Smooth muscle cell (in vitro differentiated cells): ENCODE results near the gene EXOSC1. TPM values are rescaled to one million over a fixed set of nuclear protein-coding genes. Genes with fewer than 3 reads are reported as not detected.

Experiments used
- DNase-seq: peaks from one replicate; lab custom pipeline; 2025; ENCODE audit not compliant: unreplicated experiment; lab: John Stamatoyannopoulos, UW
- H2AFZ ChIP-seq: fragments of 200-600 bp; sonication (generic); 2 replicates; pipeline ENCODE4 v1.6.0; 2016; ENCODE audit warnings: antibody characterized with exemption, low read depth, mild to moderate bottlenecking
- H3F3A ChIP-seq: fragments of 200-600 bp; sonication (generic); 2 replicates; pipeline ENCODE4 v1.6.0; 2017; ENCODE audit warnings: antibody characterized with exemption, low read depth
- H3K27ac ChIP-seq: fragments of 200-600 bp; sonication (generic); 2 replicates; pipeline ENCODE4 v1.5.1; 2016; ENCODE audit warnings: low read depth, mild to moderate bottlenecking
- H3K27me3 ChIP-seq: fragments of 200-600 bp; sonication (generic); 2 replicates; pipeline ENCODE4 v1.6.1; 2016; ENCODE audit warnings: low read depth, mild to moderate bottlenecking
- H3K36me3 ChIP-seq: fragments of 200-600 bp; sonication (generic); 2 replicates; pipeline ENCODE4 v1.5.1; 2016; ENCODE audit warnings: low read depth
- H3K4me1 ChIP-seq: fragments of 200-600 bp; sonication (generic); 2 replicates; pipeline ENCODE4 v1.5.1; 2016; ENCODE audit warnings: low read depth
- H3K4me2 ChIP-seq: fragments of 200-600 bp; sonication (generic); 2 replicates; pipeline ENCODE4 v1.6.0; 2016; ENCODE audit warnings: mild to moderate bottlenecking
- H3K4me3 ChIP-seq: fragments of 200-600 bp; sonication (generic); 2 replicates; pipeline ENCODE4 v1.5.1; 2016; ENCODE audit warnings: mild to moderate bottlenecking
- H3K79me2 ChIP-seq: fragments of 200-600 bp; sonication (generic); 2 replicates; pipeline ENCODE4 v1.6.0; 2016; ENCODE audit warnings: low read depth, mild to moderate bottlenecking
- H3K9ac ChIP-seq: fragments of 200-600 bp; sonication (generic); 2 replicates; pipeline ENCODE4 v1.6.0; 2016; ENCODE audit warnings: low read depth
- H3K9me3 ChIP-seq: fragments of 200-600 bp; sonication (generic); replicated peaks from 2 replicates; pipeline ENCODE4 v1.5.1; 2016; ENCODE audit warnings: low read depth
- H4K20me1 ChIP-seq: fragments of 200-600 bp; sonication (generic); 2 replicates; pipeline ENCODE4 v1.6.0; 2016; ENCODE audit warnings: low read depth
- WGBS: methylation state at CpG from one replicate; pipeline ENCODE4 v1.1.7; 2016; ENCODE audit warnings: low lambda C conversion rate; 5-methylcytosine and 5-hydroxymethylcytosine counted together
- polyA plus RNA-seq: library from polyadenylated mRNA; unstranded; fragments of >200 nt; fragmentation: Nextera tagmentation; extraction: Ambion mirVana; gene quantifications from 2 replicates; pipeline ENCODE4 v1.2.1, GENCODE V29; 2016
- total RNA-seq: library from RNA; depleted of rRNA; stranded (reverse); fragments of >200 nt; gene quantifications from 2 replicates; pipeline ENCODE4 v1.2.3, GENCODE V29; 2014
- TF ChIP-seq, protein P1 (sequence below): fragments of 200-600 bp; sonication (generic); IDR thresholded peaks from 2 replicates; pipeline ENCODE4 v1.5.1; 2017; ENCODE audit warnings: borderline replicate concordance, mild to moderate bottlenecking, antibody characterized with exemption; ENCODE audit not compliant: insufficient read depth, poor library complexity, severe bottlenecking

The EXOSC1 gene
- total and polyA plus RNA-seq, 2 experiments from 2014 or later = 44.9 to 61.5 TPM

DNA sequence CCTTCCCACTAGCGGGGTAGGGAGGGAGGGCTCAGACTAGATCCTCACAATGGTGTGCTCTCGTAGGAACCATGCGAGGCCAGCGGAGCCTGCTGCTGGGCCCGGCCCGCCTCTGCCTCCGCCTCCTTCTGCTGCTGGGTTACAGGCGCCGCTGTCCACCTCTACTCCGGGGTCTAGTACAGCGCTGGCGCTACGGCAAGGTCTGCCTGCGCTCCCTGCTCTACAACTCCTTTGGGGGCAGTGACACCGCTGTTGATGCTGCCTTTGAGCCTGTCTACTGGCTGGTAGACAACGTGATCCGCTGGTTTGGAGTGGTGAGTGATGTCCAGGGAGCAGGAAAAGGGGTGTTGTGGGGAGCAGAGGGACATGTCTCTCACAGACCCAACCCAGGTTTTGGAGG lies 5.8 kb upstream of the EXOSC1 start:
- H3F3A ChIP-seq = peaks cover 12% of the 10 kb centered on the region
- H3K36me3 ChIP-seq = no peaks in the 10 kb centered on the region
- TF ChIP-seq, protein P1, sequence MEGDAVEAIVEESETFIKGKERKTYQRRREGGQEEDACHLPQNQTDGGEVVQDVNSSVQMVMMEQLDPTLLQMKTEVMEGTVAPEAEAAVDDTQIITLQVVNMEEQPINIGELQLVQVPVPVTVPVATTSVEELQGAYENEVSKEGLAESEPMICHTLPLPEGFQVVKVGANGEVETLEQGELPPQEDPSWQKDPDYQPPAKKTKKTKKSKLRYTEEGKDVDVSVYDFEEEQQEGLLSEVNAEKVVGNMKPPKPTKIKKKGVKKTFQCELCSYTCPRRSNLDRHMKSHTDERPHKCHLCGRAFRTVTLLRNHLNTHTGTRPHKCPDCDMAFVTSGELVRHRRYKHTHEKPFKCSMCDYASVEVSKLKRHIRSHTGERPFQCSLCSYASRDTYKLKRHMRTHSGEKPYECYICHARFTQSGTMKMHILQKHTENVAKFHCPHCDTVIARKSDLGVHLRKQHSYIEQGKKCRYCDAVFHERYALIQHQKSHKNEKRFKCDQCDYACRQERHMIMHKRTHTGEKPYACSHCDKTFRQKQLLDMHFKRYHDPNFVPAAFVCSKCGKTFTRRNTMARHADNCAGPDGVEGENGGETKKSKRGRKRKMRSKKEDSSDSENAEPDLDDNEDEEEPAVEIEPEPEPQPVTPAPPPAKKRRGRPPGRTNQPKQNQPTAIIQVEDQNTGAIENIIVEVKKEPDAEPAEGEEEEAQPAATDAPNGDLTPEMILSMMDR = no peak
- H3K27me3 ChIP-seq = no peaks in the 10 kb centered on the region
- H3K4me2 ChIP-seq = no peak overlapping the region
- no peak overlapping the region for H3K9ac ChIP-seq
- no peak overlapping the region for H2AFZ ChIP-seq
- no peak overlapping the region for H3K27ac ChIP-seq
- WGBS = 98% methylated on average over 17 of the region's 17 CpGs
- DNase-seq = no peak
- H3K9me3 ChIP-seq = no peaks in the 10 kb centered on the region
- no peak overlapping the region for H3K4me3 ChIP-seq
- peaks cover 12% of the 10 kb centered on the region for H3K4me1 ChIP-seq
- peaks cover 52% of the 10 kb centered on the region for H3K79me2 ChIP-seq
- peaks cover 75% of the 10 kb centered on the region for H4K20me1 ChIP-seq

DNA sequence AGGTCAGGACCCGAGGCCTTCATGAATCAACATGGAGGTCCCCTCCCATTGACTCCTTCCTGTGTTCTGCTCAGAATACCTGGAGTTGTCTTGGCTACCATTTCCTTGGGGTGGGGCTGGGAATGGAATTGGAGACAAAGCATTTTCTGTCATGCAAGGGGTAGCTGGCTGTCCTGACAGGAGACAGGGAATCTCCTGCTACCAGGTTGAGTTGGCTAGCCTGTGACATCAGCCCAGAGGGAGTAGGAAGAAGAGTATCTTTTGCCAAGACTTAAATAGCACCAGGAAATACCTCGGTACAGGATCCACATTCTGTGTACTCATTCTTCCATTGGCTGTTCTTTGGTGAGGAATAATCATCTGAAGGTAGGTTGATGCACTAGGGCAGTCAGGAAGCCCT lies 5.0 kb upstream of the EXOSC1 start:
- H3F3A ChIP-seq = peaks cover 7% of the 10 kb centered on the region
- H3K9me3 ChIP-seq = no peaks in the 10 kb centered on the region
- TF ChIP-seq, protein P1 = no peak
- no peak overlapping the region for H3K9ac ChIP-seq
- H3K4me3 ChIP-seq = no peak overlapping the region
- 98% methylated on average over 2 of the region's 2 CpGs for WGBS
- no peak overlapping the region for H3K4me2 ChIP-seq
- no peaks in the 10 kb centered on the region for H3K36me3 ChIP-seq
- peaks cover 56% of the 10 kb centered on the region for H3K79me2 ChIP-seq
- H2AFZ ChIP-seq = no peak overlapping the region
- no peaks in the 10 kb centered on the region for H3K27me3 ChIP-seq
- H3K27ac ChIP-seq = no peak overlapping the region
- H4K20me1 ChIP-seq = peaks cover 74% of the 10 kb centered on the region
- H3K4me1 ChIP-seq = peaks cover 14% of the 10 kb centered on the region
- DNase-seq = no peak

DNA sequence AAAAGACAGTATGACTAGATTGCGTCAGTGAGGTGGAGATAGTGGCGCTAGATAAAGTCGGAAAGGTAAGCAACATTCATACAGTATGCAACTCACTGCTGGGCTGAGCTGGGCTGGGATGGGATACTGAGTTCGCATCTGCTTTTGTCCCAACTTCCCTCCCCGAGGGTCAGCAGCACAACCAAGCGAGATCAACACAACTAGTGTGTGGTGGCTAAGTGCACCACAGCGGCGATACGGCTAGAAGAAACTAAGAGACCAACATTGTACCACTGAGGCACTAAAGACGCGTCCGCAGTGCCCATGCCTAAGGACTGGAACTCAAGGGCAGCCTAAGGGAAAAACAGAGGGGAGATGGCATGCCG lies 467 bp downstream of the EXOSC1 start:
- peak overlapping the region; percentile 12 for H3K27ac ChIP-seq
- no peaks in the 10 kb centered on the region for H3K9me3 ChIP-seq
- peak overlapping the region; percentile 91 for H3K4me2 ChIP-seq
- H3K79me2 ChIP-seq = peaks cover 61% of the 10 kb centered on the region
- H3K27me3 ChIP-seq = no peaks in the 10 kb centered on the region
- H3K9ac ChIP-seq = peak overlapping the region; percentile 36
- peaks cover 18% of the 10 kb centered on the region for H3K4me1 ChIP-seq
- 4% methylated on average over 13 of the region's 13 CpGs for WGBS
- no peaks in the 10 kb centered on the region for H3K36me3 ChIP-seq
- H3K4me3 ChIP-seq = peak overlapping the region; percentile 68
- H3F3A ChIP-seq = no peaks in the 10 kb centered on the region
- DNase-seq = no peak
- H4K20me1 ChIP-seq = peaks cover 23% of the 10 kb centered on the region
- TF ChIP-seq, protein P1 = no peak
- peak overlapping the region; percentile 73 for H2AFZ ChIP-seq

DNA sequence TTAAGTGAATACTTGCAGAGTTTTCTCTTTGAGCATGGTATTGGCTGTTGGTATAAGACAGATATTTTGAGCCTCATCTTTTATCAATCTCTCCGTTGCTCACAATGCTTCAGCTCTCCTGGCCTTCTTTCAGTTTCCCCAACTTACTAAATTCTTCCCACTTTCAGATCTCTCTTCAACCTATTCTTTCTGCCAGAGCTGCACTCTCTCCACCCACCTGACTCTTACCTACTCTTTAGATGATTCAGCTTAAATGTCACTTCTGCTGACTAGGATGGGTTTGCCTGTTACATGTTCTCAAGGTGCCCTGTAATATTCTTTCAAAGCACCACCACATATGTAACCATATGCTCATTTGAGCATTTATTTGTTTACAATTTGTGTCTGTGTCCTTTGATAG lies 1.6 kb downstream of the EXOSC1 start:
- WGBS = 100% methylated on average over 1 of the region's 1 CpG
- TF ChIP-seq, protein P1 = no peak
- no peak overlapping the region for H3K4me3 ChIP-seq
- H3K4me1 ChIP-seq = peaks cover 18% of the 10 kb centered on the region
- no peak overlapping the region for H3K4me2 ChIP-seq
- H3K36me3 ChIP-seq = no peaks in the 10 kb centered on the region
- no peaks in the 10 kb centered on the region for H3F3A ChIP-seq
- no peaks in the 10 kb centered on the region for H3K27me3 ChIP-seq
- peaks cover 53% of the 10 kb centered on the region for H3K79me2 ChIP-seq
- DNase-seq = no peak
- no peak overlapping the region for H2AFZ ChIP-seq
- no peak overlapping the region for H3K9ac ChIP-seq
- no peak overlapping the region for H3K27ac ChIP-seq
- H4K20me1 ChIP-seq = peaks cover 14% of the 10 kb centered on the region
- no peaks in the 10 kb centered on the region for H3K9me3 ChIP-seq
